ENCODE measurements around the gene IQCN.

The IQCN gene

DNA sequence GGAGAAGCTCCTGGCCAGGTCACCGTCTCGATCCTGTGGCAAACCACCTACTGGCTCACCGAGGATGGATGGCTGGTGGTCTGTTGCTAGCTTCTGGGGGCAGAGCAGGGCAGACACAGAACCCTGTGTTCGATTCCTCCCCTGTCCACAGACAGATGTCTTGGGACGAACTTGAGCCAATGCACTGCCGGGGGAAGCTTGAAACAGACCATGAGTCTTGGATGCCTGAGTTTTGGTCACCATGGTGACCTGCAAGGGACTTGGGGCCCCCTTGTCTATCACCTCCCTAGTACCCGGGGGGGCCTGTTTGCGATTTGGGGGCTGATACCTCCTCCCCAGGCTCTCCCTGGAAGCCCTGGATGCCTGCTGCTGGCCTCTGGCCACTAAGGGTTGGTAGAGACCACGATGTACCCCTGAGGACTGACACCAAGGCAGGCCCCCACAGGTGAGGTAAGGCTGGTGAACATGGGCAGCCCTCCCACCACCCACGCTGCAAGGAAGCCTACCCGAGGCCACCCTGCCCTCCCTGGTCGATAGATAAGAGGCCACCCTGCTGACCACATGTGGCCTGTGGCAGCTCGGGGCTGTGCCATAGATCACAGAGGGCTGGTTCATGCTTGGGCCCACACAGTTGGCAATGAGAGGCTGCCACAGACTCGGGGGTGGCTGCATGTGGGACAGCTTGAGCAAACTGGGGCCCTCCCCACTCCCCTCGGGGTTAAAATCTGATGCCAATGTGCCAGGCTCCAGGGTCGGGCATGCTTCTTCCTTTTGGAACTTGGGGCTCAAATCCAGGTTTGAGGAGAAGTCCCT is 10.7 kb downstream of the IQCN start:
- no peak for FAIRE-seq

- FAIRE-seq = no peak
Observed at GRCh38 chr19:18262917-18263316, 11.3 kb downstream of the IQCN start.

DNA sequence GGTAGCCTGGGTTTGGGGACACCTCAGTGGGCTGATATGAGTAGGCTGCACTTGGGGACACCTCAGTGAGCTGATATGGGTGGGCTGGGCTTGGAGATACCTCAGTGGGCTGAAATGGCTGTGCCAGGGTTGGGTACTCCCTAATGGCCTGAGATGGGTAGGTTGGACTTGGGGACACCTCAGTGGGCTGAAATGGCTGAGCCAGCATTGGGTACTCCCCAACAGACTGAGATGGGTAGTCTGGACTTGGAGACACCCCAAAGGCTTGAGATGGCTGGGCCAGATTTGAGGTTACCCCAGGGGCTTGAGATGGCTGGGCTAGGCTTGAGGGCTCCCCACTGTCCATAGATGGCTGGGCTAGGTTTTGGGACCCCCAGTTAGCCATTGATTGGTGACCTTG is 12.1 kb downstream of the IQCN start:
- FAIRE-seq = no peak

GRCh38 chr19:18261474-18261873 is 12.8 kb downstream of the IQCN start:
- no peak for FAIRE-seq

- no peak for FAIRE-seq
Observed at GRCh38 chr19:18259893-18260292, 14.4 kb downstream of the IQCN start.

GRCh38 chr19:18257503-18258470 is 16.5 kb downstream of the IQCN start:
- no peak for FAIRE-seq

DNA sequence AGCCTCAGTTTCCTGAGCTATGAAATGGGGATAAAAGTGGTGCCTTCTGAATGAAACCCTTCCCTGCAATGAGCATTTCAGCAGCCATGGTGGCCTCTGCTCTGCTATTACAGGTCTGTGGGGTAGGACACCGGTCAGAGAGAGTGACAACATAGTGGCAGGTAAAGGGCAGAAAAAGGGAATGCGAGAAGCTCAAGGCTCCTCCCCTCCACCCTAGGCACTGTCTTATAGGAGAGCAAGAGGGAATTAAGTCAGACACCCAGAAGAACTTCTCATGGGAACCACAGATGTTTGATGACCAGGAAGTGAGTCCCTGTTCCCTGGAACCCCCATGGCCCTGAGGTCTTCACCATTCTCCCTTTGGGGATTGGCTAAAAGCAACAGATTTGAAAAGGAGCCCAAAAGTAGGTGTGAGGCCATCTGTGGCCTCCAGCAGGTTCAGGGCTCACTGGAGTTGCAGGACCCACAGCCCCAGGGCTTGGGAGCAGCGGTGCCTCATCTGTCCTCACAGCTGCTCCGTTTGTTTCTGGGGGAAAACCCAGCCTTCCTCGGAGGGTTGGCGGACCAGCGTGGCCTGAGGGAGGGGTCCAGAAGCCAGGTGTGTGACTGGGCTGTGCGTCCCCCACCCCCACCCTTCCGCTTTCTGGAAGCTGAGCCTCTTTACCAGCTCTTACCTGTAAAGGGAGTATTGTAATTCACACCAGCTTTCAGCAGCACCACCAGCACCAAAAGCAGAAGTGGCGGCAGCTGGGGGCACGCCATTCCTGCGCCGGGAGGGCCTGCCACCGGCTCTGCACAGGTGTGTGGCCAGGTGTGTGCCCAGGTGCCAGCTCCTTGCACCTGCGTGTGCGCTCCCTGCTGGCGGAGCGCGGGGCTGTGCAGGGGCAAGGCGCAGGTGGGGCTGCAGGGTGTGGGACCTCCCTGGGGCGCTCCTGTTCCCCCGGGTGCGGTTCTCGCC is 19.4 kb downstream of the IQCN start:
- FAIRE-seq = no peak

DNA sequence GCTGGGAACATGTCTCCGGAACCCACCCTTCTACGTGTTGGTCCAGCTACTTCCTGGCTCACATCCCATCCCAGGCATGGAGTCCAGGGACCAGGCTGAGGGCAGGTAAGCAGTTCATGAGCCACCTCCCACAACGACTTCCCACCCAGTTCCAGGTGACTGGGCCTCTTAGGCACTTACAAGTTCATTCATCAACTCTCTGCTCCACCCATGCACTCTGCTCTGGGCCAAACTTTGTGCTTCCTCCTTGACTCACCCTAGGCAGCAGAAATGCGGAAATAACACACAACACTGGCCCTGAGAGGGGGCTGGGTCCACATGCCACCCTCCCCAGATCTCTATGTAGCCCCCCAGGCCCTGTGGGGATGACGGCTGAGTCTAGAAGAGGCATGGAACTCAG is 20.5 kb downstream of the IQCN start:
- FAIRE-seq = no peak

- no peak for FAIRE-seq
Observed at GRCh38 chr19:18253130-18253529, 21.1 kb downstream of the IQCN start.

DNA sequence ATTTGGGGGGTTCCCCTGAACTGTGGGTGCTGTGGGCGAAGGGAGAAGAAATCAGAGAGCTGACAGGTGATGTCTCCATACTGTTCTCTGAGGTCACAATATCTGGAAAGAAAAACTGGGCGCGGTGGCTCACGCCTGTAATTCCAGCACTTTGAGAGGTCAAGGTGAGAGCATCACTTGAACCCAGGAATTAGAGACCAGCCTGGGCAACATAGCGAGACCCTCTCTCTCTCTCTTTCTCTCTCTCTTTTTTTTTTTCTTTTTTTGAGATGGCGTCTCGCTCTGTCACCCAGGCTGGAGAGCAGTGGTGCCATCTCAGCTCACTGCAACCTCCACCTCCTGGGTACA is 21.9 kb downstream of the IQCN start:
- FAIRE-seq = no peak

- no peak for FAIRE-seq
Observed at GRCh38 chr19:18251587-18252369, 22.5 kb downstream of the IQCN start.

DNA sequence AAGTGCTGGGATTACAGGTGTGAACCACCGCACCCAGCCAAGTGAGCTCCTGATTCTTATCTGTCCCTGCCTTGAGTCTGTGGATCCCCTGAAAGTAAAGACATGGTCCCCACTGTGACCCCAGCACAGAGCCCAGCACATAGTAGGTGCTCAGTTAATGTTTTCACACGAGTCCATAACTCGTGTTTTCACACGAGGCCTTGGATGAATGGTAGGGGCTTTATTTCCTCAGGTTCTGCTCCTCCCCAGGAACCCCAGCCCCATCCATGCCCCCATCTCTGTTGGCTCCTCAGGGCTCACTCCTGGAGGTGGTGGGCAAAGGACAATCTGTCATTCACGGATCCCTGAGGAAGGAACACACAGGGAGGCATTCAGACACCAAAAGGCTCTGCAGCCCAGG is 24.4 kb downstream of the IQCN start:
- no peak for FAIRE-seq

DNA sequence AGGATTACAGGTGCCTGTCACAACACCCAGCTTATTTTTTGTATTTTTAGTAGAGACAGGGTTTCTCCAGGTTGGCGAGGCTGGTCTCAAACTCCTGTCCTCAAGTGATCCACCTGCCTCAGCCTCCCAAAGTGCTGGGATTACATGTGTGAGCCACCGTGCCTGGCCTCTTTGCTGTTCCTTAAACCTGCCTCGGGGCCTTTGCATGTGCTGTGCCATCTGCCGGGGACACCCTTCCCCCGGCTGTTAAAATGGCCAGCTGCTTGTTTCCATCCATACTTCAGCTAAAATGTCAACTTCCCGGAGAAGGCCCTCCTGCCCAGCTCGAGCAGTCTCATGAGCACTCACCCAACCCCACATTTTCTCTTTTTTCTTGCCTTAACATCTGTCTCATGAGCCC is 29.0 kb downstream of the IQCN start:
- no peak for FAIRE-seq

GRCh38 chr19:18239303-18239702 is 34.9 kb downstream of the IQCN start:
- FAIRE-seq = no peak

GRCh38 chr19:18234194-18234593 is 40.1 kb downstream of the IQCN start:
- no peak for FAIRE-seq

- no peak for FAIRE-seq
Observed at GRCh38 chr19:18233224-18233825, 40.9 kb downstream of the IQCN start.

- FAIRE-seq = no peak
Observed at GRCh38 chr19:18232540-18233223, 41.6 kb downstream of the IQCN start.

- no peak for FAIRE-seq
Observed at GRCh38 chr19:18231775-18232174, 42.5 kb downstream of the IQCN start.

GRCh38 chr19:18230941-18231734 is 43.1 kb downstream of the IQCN start:
- no peak for FAIRE-seq

GRCh38 chr19:18229915-18230314 is 44.3 kb downstream of the IQCN start:
- no peak for FAIRE-seq
